HG03469 (cell line): ENCODE results near the gene CDH26.

Experiments used
- ATAC-seq: cut with Tn5 transposase; IDR thresholded peaks from one replicate; pipeline ENCODE4 v1.9.1; 2021; ENCODE audit warnings: mild to moderate bottlenecking, moderate library complexity, moderate number of reproducible peaks; ENCODE audit not compliant: unreplicated experiment

CDH26 gene

GRCh38 chr20:59958123-59958522 is at the start of gene CDH26:
Gene CDH26 (plus strand): TSS chr20:59958423. CDS start chr20:59958727, 304 bp downstream.
- no peak for ATAC-seq

GRCh38 chr20:59908855-59909254 is 49.4 kb upstream of the CDH26 start:
- no peak for ATAC-seq

GRCh38 chr20:59911041-59911440 is 47.2 kb upstream of the CDH26 start:
- ATAC-seq: no peak

- ATAC-seq: no peak
Observed at GRCh38 chr20:59912609-59913008, 45.6 kb upstream of the CDH26 start.

- ATAC-seq: no peak
Observed at GRCh38 chr20:59920944-59921343, 37.3 kb upstream of the CDH26 start.

- ATAC-seq: no peak
Observed at GRCh38 chr20:59923514-59923913, 34.7 kb upstream of the CDH26 start.

GRCh38 chr20:59925359-59925758 is 32.9 kb upstream of the CDH26 start:
- ATAC-seq: no peak

GRCh38 chr20:59925899-59926298 is 32.3 kb upstream of the CDH26 start:
- no peak for ATAC-seq

GRCh38 chr20:59931511-59932312 is 26.5 kb upstream of the CDH26 start:
- no peak for ATAC-seq

- ATAC-seq: no peak
Observed at GRCh38 chr20:59932616-59933295, 25.5 kb upstream of the CDH26 start.

- peak; percentile 10 for ATAC-seq
Observed at GRCh38 chr20:59933296-59933848, 24.9 kb upstream of the CDH26 start, which contains the start of gene SYCP2. Gene SYCP2 (minus strand): TSS chr20:59933637. CDS start chr20:59922413, 11,224 bp downstream.

- peak; percentile 68 for ATAC-seq
Observed at GRCh38 chr20:59933849-59934585, 24.2 kb upstream of the CDH26 start.

- ATAC-seq: no peak
Observed at GRCh38 chr20:59935457-59936185, 22.6 kb upstream of the CDH26 start.

GRCh38 chr20:59936409-59936808 is 21.8 kb upstream of the CDH26 start:
- no peak for ATAC-seq

GRCh38 chr20:59937150-59937549 is 21.1 kb upstream of the CDH26 start:
- ATAC-seq: no peak

- ATAC-seq: no peak
Observed at GRCh38 chr20:59938221-59938620, 20.0 kb upstream of the CDH26 start.

GRCh38 chr20:59938696-59939051 is 19.5 kb upstream of the CDH26 start:
- no peak for ATAC-seq

GRCh38 chr20:59939052-59939878 is 19.0 kb upstream of the CDH26 start:
- peak; percentile 3 for ATAC-seq

GRCh38 chr20:59939879-59940128 is 18.4 kb upstream of the CDH26 start:
- peak; percentile 16 for ATAC-seq
